Measurements from ENCODE around the gene CYBA.

DNA sequence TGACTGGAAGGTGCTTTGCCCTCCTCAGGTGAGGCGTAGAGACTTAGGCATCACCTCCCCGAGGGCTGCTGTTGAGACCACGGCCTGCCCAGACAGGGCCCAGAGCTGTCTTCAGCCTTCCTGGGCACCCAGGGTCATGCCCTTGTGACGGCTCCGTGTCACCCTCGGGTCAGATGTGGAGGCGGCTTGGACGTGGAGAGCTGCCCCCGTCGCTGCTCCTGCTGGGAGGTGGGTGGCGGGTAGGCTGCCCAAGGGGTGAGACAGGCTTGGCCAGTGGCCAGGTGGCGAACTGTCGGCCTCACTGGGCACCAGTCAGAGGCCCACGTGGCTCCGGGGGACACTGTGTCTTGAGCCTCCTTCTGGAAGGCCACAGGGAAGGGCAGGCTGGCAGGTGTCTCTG, 44.4 kb upstream of the CYBA start:
- TF ChIP-seq, protein P1, sequence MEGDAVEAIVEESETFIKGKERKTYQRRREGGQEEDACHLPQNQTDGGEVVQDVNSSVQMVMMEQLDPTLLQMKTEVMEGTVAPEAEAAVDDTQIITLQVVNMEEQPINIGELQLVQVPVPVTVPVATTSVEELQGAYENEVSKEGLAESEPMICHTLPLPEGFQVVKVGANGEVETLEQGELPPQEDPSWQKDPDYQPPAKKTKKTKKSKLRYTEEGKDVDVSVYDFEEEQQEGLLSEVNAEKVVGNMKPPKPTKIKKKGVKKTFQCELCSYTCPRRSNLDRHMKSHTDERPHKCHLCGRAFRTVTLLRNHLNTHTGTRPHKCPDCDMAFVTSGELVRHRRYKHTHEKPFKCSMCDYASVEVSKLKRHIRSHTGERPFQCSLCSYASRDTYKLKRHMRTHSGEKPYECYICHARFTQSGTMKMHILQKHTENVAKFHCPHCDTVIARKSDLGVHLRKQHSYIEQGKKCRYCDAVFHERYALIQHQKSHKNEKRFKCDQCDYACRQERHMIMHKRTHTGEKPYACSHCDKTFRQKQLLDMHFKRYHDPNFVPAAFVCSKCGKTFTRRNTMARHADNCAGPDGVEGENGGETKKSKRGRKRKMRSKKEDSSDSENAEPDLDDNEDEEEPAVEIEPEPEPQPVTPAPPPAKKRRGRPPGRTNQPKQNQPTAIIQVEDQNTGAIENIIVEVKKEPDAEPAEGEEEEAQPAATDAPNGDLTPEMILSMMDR (IDR thresholded peaks at IDR 0.05), result no peak
- TF ChIP-seq POLR2A (IDR thresholded peaks at IDR 0.05), result no peak

Data from body of pancreas (tissue), 4 donors.